MM.1S (cell line): ENCODE measurements around the gene ELOVL6.

Experiments used
- CTCF ChIP-seq: fragments of 300-600 bp; sonication (generic); IDR thresholded peaks from 2 replicates; pipeline ENCODE4 v1.5.1; 2016; ENCODE audit warnings: antibody characterized with exemption, low read length, mixed read lengths
- EZH2 ChIP-seq: fragments of 300-600 bp; sonication (generic); optimal IDR thresholded peaks from 2 replicates; pipeline ENCODE3; 2017; ENCODE audit warnings: low read depth, mild to moderate bottlenecking, antibody characterized with exemption, low read length, mixed read lengths
- EZH2phosphoT487 ChIP-seq: fragments of 300-600 bp; sonication (generic); IDR thresholded peaks from 2 replicates; pipeline ENCODE4 v1.6.1; 2018; ENCODE audit warnings: antibody characterized with exemption, low read length

- TF ChIP-seq CTCF = no peak
- no peak for TF ChIP-seq EZH2phosphoT487
- no peak for TF ChIP-seq EZH2
Measured at GRCh38 chr4:110108960-110109359, 89.5 kb downstream of the ELOVL6 start.
